ENCODE data around the gene TMEM38B.
"Not testable (repeated sequence)": the region's sequence is repeated elsewhere in the genome, so short reads cannot be mapped to it uniquely, and the experiment has no call there.

TMEM38B gene

GRCh38 chr9:105728230-105728629 is 33.9 kb downstream of the TMEM38B start:
- H3K4me3 Mint-ChIP-seq; H3K27me3 Mint-ChIP-seq; H3K27ac Mint-ChIP-seq; H3K4me1 Mint-ChIP-seq (ENCODE audit: low read depth): not testable (repeated sequence)
- H3K36me3 Mint-ChIP-seq (ENCODE audit: low read depth), result peaks cover 66% of the 10 kb centered on the region
- H3K9me3 Mint-ChIP-seq, result peaks cover 12% of the 10 kb centered on the region

- H3K9me3 Mint-ChIP-seq, result peaks cover 39% of the 10 kb centered on the region
- H3K36me3 Mint-ChIP-seq (ENCODE audit: low read depth), result peaks cover 90% of the 10 kb centered on the region
- not testable (repeated sequence) for H3K27ac Mint-ChIP-seq; H3K4me3 Mint-ChIP-seq; H3K4me1 Mint-ChIP-seq (ENCODE audit: low read depth); H3K27me3 Mint-ChIP-seq
Observed at GRCh38 chr9:105731420-105731819, 37.1 kb downstream of the TMEM38B start.

GRCh38 chr9:105735366-105735765 is 41.0 kb downstream of the TMEM38B start:
- Mint-ChIP-seq H3K4me1 (ENCODE audit: low read depth) (no peaks in the 10 kb centered on the region), H3K4me3 (no peak overlapping the region), H3K27ac (no peak overlapping the region), H3K9me3 (peaks cover 42% of the 10 kb centered on the region), H3K27me3 (no peaks in the 10 kb centered on the region), H3K36me3 (ENCODE audit: low read depth) (peaks cover 74% of the 10 kb centered on the region)

GRCh38 chr9:105737205-105737604 is 42.9 kb downstream of the TMEM38B start:
- Mint-ChIP-seq H3K36me3 (ENCODE audit: low read depth) (peaks cover 73% of the 10 kb centered on the region), H3K4me3 (no peak overlapping the region), H3K27ac (no peak overlapping the region), H3K9me3 (peaks cover 38% of the 10 kb centered on the region), H3K4me1 (ENCODE audit: low read depth) (no peaks in the 10 kb centered on the region), H3K27me3 (no peaks in the 10 kb centered on the region)

GRCh38 chr9:105742088-105742487 is 47.7 kb downstream of the TMEM38B start:
- peaks cover 45% of the 10 kb centered on the region for H3K36me3 Mint-ChIP-seq (ENCODE audit: low read depth)
- no peaks in the 10 kb centered on the region for H3K9me3 Mint-ChIP-seq
- H3K4me1 Mint-ChIP-seq (ENCODE audit: low read depth), result no peaks in the 10 kb centered on the region
- no peak overlapping the region for H3K4me3 Mint-ChIP-seq
- no peaks in the 10 kb centered on the region for H3K27me3 Mint-ChIP-seq
- H3K27ac Mint-ChIP-seq, result no peak overlapping the region

GRCh38 chr9:105747325-105747724 is 53.0 kb downstream of the TMEM38B start:
- H3K4me3 Mint-ChIP-seq; H3K4me1 Mint-ChIP-seq (ENCODE audit: low read depth); H3K27ac Mint-ChIP-seq; H3K27me3 Mint-ChIP-seq: not testable (repeated sequence)
- H3K36me3 Mint-ChIP-seq (ENCODE audit: low read depth), result peaks cover 61% of the 10 kb centered on the region
- H3K9me3 Mint-ChIP-seq, result peaks cover 20% of the 10 kb centered on the region

- Mint-ChIP-seq H3K27ac (no peak overlapping the region), H3K36me3 (ENCODE audit: low read depth) (peaks cover 74% of the 10 kb centered on the region), H3K27me3 (no peaks in the 10 kb centered on the region), H3K4me3 (no peak overlapping the region), H3K9me3 (peaks cover 45% of the 10 kb centered on the region), H3K4me1 (ENCODE audit: low read depth) (no peaks in the 10 kb centered on the region)
Observed at GRCh38 chr9:105751761-105752160, 57.4 kb downstream of the TMEM38B start.

- peaks cover 39% of the 10 kb centered on the region for H3K9me3 Mint-ChIP-seq
- peaks cover 50% of the 10 kb centered on the region for H3K36me3 Mint-ChIP-seq (ENCODE audit: low read depth)
- H3K27me3 Mint-ChIP-seq, result no peaks in the 10 kb centered on the region
- H3K4me3 Mint-ChIP-seq, result no peak overlapping the region
- H3K4me1 Mint-ChIP-seq (ENCODE audit: low read depth), result no peaks in the 10 kb centered on the region
- H3K27ac Mint-ChIP-seq, result no peak overlapping the region
Observed at GRCh38 chr9:105757496-105758251, 63.3 kb downstream of the TMEM38B start.

GRCh38 chr9:105760053-105760452 is 65.7 kb downstream of the TMEM38B start:
- Mint-ChIP-seq H3K36me3 (ENCODE audit: low read depth) (peaks cover 33% of the 10 kb centered on the region), H3K9me3 (peaks cover 22% of the 10 kb centered on the region), H3K4me1 (ENCODE audit: low read depth) (no peaks in the 10 kb centered on the region), H3K27me3 (no peaks in the 10 kb centered on the region), H3K4me3 (no peak overlapping the region), H3K27ac (no peak overlapping the region)

GRCh38 chr9:105782561-105783494 is 88.5 kb downstream of the TMEM38B start:
- H3K4me1 Mint-ChIP-seq (ENCODE audit: low read depth); H3K27me3 Mint-ChIP-seq; H3K27ac Mint-ChIP-seq; H3K4me3 Mint-ChIP-seq: not testable (repeated sequence)
- peaks cover 47% of the 10 kb centered on the region for H3K36me3 Mint-ChIP-seq (ENCODE audit: low read depth)
- H3K9me3 Mint-ChIP-seq, result peaks cover 15% of the 10 kb centered on the region

- not testable (repeated sequence) for H3K27ac Mint-ChIP-seq; H3K27me3 Mint-ChIP-seq; H3K4me1 Mint-ChIP-seq (ENCODE audit: low read depth); H3K4me3 Mint-ChIP-seq
- Mint-ChIP-seq H3K36me3 (ENCODE audit: low read depth) (peaks cover 53% of the 10 kb centered on the region), H3K9me3 (peaks cover 19% of the 10 kb centered on the region)
Observed at GRCh38 chr9:105783495-105783872, 89.1 kb downstream of the TMEM38B start.

- H3K36me3 Mint-ChIP-seq (ENCODE audit: low read depth), result peaks cover 70% of the 10 kb centered on the region
- peaks cover 26% of the 10 kb centered on the region for H3K9me3 Mint-ChIP-seq
- H3K27me3 Mint-ChIP-seq; H3K27ac Mint-ChIP-seq; H3K4me3 Mint-ChIP-seq; H3K4me1 Mint-ChIP-seq (ENCODE audit: low read depth): not testable (repeated sequence)
Observed at GRCh38 chr9:105786796-105787195, 92.5 kb downstream of the TMEM38B start.

- Mint-ChIP-seq H3K27ac (no peak overlapping the region), H3K27me3 (no peaks in the 10 kb centered on the region), H3K9me3 (peaks cover 30% of the 10 kb centered on the region), H3K36me3 (ENCODE audit: low read depth) (no peaks in the 10 kb centered on the region), H3K4me3 (no peak overlapping the region), H3K4me1 (ENCODE audit: low read depth) (no peaks in the 10 kb centered on the region)
Observed at GRCh38 chr9:105816202-105816744, 121.9 kb downstream of the TMEM38B start.

- Mint-ChIP-seq H3K27ac (no peak overlapping the region), H3K36me3 (ENCODE audit: low read depth) (no peaks in the 10 kb centered on the region), H3K4me1 (ENCODE audit: low read depth) (no peaks in the 10 kb centered on the region), H3K27me3 (no peaks in the 10 kb centered on the region), H3K4me3 (no peak overlapping the region), H3K9me3 (peaks cover 28% of the 10 kb centered on the region)
Observed at GRCh38 chr9:105816981-105817380, 122.6 kb downstream of the TMEM38B start.

GRCh38 chr9:105818903-105819302 is 124.6 kb downstream of the TMEM38B start:
- H3K36me3 Mint-ChIP-seq (ENCODE audit: low read depth), result no peaks in the 10 kb centered on the region
- H3K4me1 Mint-ChIP-seq (ENCODE audit: low read depth), result no peaks in the 10 kb centered on the region
- H3K27ac Mint-ChIP-seq, result no peak overlapping the region
- no peaks in the 10 kb centered on the region for H3K27me3 Mint-ChIP-seq
- no peak overlapping the region for H3K4me3 Mint-ChIP-seq
- H3K9me3 Mint-ChIP-seq, result peaks cover 23% of the 10 kb centered on the region
